ENCODE results near the gene COL23A1.

The COL23A1 gene

GRCh38 chr5:178454303-178454702 lies 135.9 kb downstream of the COL23A1 start:
- no peak for DNase-seq

DNA sequence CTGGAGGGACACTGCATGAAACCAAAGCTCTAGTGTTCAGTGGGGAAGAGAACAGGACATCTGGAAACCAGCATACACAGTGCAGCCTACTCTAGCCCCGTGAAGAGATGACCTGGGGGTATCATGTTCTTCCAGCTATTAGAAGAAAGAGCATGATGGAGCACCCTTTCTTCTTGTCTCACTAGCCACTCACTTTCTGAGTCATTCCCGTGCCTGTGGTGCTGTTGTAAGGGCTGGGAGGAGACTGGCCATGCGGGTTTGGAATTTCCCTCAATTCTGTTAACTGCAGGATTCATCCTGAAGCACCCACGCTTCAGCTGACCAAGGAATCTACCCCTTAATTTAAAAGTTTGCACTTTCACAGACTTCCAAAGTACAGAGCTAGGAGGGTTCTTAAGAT lies 137.0 kb downstream of the COL23A1 start:
- no peak for DNase-seq

DNA sequence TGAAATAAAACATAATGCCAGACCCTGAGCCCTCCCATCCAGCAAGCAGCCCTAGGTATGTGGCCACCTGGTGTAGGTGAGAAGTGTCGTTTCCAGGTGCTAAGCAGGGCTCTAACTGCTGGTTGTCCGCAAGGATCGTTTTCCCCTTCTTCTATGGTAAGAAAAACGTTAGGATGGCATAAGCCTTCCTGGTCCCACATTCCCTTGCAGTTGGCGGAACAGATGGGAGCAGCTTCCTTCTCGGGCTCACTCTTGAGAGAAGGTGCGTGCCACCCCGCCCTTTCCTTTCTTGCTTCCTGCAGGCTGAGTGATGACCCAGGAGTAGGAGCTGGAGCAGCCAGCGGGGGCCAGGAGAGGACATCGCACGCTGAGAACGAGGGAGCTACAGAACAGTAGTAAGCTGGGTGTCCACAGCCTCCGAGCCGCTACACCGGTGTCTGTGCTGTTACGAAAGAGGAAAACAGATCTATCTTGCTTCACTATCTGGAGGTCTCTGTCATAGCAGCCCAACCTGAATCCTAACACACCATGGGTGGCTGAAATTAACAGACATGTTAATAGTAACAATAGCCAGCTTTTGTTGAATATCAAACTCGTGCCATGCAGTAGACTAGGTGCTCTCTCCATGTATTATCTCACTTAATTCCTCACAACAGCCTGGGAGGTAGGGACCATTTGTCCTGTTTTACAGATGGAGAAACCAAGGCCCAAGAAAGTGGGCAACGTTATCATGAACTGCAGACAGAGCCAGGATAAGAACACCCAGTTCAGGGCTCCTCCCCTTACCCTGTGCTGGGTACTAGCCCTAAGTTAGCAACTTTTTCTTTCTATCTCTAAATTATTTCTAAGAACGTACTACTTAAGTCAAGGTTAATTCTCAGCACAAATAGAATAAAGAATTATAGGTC lies 139.8 kb downstream of the COL23A1 start:
- no peak for DNase-seq

DNA sequence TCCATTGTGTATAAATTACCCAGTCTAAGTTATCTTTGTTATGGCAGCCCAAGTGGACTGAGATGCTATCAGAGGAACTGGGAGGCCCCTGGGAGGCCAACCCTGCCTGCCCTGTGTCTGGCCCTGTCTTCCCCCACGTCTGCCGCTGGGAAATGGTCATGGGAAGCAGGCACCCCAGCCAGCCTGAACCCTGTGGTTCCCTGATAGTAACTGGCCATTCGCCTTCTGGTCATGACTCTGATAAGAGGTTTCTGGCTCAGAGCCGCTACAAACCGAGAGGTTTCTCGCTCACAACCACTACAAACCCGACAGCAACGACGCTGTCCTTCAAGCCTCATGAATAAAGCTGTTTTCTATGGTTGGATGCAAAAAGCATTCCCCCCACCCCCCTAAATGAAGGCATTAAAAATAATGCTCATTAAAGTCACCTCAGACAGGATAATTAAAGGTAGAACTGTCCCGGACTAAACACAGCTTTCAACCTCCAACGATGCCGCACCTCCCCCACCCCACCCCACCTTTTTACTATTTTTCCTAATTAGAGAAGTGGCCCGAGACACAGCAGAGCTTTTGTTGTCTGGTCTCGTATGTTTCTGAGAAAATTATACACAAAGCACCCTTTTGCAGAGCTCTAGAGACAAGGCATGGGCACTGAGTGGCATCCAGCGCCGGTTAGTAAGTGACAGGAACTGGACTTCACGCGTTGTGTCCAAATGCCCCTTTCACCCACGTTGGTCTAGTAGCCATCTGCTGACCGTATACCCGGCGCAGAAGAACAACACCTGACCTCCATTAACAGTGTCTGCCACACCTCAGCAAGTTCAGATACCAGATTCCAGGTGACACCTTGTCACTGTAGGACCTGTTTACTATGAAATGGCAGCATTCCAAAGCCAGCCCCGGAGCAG lies 140.8 kb downstream of the COL23A1 start:
- DNase-seq: no peak

- DNase-seq: no peak
These were observed 144.7 kb downstream of the COL23A1 start for GRCh38 chr5:178445534-178445933.

- DNase-seq: no peak
These were observed 147.6 kb downstream of the COL23A1 start for GRCh38 chr5:178442405-178443257.

- no peak for DNase-seq
These were observed 148.5 kb downstream of the COL23A1 start for GRCh38 chr5:178441486-178442270.

DNA sequence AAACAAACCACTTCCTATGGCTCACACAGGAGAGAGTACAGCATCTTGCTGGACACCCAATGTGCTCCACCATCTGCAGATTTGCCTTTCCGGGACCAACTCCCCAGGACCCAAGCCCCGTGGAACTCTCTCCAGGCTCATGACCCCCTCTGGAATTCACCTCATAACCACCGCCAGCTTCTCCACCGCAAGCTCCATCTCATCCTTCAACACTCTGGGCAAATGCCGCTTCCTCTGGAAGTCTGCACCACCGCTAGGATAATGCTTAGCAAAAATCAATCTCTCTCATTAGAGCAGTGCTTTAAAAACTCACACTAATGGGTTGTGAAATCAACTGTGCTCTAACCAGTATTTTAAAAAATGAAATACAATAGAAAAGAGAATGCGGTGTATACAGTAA lies 150.0 kb downstream of the COL23A1 start:
- no peak for DNase-seq

DNA sequence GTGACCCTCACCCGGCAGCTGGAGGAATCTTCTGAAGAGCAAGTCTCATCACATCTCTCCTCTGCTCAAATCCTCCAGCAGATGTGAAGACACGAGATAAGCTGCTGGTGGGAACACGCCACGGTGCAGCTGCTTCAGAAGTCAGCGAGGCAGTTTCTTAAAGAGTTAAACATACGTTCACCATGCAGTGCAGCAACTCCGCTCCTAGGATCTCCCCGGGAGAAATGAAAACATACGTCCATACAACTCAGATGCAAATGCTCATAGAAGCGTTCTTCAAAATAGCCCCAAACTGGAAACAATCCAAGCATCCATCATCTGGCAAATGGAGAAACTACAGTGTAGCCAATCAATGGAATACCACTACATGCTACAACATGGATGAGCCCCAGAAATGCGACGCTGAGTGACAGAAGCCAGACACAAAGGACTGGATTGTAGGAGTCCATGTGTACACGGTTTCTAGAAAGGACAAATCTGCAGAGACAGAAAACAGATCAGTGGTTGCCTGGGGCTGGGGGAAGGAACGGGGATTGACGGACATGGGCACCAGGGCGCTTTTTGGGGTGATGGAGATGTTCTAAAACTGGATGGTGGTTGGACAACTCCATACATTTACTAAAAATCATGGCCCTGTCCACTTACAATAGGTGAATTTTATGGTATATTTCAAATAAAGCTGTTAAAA lies 150.6 kb downstream of the COL23A1 start:
- DNase-seq: no peak

DNA sequence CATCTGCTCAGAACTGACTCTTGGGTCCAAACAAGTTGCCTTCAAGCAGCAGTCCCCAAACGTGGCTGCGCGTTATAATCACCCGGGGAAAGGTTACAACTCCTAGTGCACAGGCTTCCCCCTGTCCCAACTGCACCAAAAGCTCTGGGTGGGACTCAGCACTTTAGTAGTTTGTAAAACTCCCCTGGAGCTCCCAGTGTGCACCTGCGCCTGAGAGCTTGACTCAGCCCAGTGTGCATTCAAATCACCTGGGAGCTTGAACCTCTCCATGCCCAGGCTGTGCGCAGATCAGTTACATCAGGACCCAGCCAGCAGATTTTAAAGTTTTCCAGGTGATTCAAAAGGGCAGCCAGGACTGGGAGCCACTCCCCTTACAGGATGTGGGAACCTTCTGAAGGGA lies 151.4 kb downstream of the COL23A1 start:
- no peak for DNase-seq

GRCh38 chr5:178437386-178438075 lies 152.7 kb downstream of the COL23A1 start:
- DNase-seq: no peak

DNA sequence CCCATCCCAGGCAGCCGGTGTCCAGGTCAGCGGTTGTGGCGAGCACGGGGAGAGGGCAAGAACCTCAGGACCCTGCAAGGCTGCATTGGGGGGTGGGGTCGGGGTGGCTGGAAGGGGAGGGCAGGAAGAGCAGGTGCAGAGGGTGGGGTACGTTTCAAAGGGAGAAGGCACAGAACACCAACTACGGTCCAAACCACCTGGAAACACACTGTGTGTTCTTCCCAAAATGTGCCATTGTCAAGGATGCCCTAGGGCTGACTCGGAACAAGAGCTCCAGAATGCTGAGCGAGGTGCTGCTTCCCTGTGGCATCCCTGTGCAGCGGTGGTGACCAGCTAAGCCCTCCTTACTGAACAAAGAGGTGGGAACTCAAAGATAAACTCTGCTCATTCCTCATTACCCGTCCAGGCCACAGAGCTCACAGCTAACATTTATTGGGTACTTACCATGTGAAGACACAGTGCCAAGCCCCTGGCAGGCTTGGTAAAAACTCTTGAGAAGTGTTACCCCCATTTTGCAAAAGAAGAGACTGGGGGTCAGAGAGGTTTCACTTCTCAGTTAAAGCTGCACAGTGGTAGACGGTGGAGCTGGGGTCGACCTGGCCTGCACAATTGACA lies 153.8 kb downstream of the COL23A1 start:
- no peak for DNase-seq

GRCh38 chr5:178435321-178436238 lies 154.6 kb downstream of the COL23A1 start:
- no peak for DNase-seq

DNA sequence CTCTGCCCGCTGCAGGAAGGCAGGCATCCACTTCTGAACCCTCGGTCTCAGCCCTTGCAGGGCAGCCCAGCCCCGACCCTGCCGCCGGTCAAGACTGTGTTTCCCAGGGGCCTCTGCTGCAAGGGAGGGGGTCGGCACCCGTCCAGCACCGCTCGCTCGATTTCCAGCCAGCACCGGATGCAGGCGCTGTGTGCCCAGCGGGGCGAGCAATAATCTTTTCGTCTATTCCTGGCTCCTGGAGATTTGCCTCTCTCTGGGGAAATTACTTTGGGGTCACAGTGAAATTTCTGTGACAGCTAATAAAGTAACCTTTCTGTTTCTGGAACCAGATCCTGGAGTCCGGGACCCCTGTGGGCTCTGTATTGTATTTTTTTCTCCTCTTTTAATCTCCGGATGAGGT lies 155.3 kb downstream of the COL23A1 start:
- DNase-seq: no peak

GRCh38 chr5:178434016-178434761 lies 156.0 kb downstream of the COL23A1 start:
- no peak for DNase-seq

- no peak for DNase-seq
These were observed 156.9 kb downstream of the COL23A1 start for GRCh38 chr5:178433273-178433775.

DNA sequence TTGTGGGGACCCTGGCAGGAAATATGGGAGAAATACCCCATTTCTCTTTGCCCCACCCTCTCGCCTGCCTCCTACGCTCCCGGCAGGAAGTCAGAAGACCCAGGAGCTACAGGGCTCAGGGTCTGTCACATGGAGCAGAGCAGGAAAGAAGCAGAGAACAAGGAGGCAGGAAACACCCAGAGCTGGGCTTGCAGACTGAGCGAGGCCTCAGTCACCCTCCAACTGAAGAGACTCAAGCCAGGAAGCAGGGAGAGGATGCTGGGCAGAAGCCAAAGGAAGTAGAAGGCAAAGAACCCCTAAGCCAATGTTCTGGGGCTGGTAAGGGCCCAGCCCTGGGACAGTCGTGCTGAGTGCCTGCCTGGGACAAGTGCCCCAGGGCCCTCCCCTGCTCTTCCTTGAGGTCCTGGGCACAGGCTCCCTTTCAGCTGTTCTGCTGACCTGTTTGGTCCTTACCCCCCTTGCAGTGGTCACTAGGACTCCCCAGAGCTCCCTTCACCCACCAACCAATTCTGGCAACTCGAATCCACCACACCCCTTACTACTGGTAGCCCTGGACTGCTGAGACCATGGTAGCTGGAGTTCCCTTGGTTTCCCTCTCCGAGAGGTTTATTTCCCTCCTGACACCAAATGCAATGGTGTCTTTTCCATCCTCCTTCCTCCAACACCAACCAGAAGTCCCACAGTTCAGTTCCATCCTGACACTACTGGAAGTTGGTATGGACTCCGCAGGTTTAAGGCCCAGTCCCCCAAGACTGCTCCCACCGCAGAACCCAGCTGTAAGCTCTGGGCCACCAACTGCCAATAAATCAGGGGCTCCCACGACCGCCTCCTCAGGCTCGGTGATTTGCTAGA lies 157.5 kb downstream of the COL23A1 start:
- DNase-seq: no peak

Data from NCI-H524 treated with DMSO at 0.1 percent for 48 hours (cell line).